Transverse colon (tissue), 4 donors: ENCODE results near the gene ZCCHC8.
"Not testable (repeated sequence)": the region's sequence is repeated elsewhere in the genome, so short reads cannot be mapped to it uniquely, and the experiment has no call there.

Source experiments
- EP300 ChIP-seq: sonication (generic); formaldehyde crosslinking; IDR thresholded peaks from one replicate; pipeline ENCODE4 v1.6.1; 2017; ENCODE audit warnings: antibody characterized with exemption, low read depth
- POLR2A ChIP-seq: fragments of 450-650 bp; IDR thresholded peaks from one replicate; pipeline ENCODE4 v1.6.1; 2016; ENCODE audit warnings: antibody characterized with exemption, mild to moderate bottlenecking, moderate library complexity
- POLR2AphosphoS5 ChIP-seq, 3 donors: sonication (generic); formaldehyde crosslinking; IDR thresholded peaks; one replicate each; pipeline ENCODE4 v1.6.1; 2016; ENCODE audit warnings: antibody characterized with exemption in 3 of 3
- TF ChIP-seq, protein P1 (sequence below), 5 experiments: fragments of 200-600 bp in 3 of 5; fragments of 450-650 bp in 2 of 5; sonication (generic) in 3 of 5; IDR thresholded peaks; 1 replicate in 2 of 5; 2 replicates in 3 of 5; pipeline ENCODE4 v1.5.1; 2016 to 2017; ENCODE audit warnings: antibody characterized with exemption in 5 of 5, inconsistent platforms in 3 of 5, mild to moderate bottlenecking in 2 of 5, moderate library complexity in 1 of 5

DNA sequence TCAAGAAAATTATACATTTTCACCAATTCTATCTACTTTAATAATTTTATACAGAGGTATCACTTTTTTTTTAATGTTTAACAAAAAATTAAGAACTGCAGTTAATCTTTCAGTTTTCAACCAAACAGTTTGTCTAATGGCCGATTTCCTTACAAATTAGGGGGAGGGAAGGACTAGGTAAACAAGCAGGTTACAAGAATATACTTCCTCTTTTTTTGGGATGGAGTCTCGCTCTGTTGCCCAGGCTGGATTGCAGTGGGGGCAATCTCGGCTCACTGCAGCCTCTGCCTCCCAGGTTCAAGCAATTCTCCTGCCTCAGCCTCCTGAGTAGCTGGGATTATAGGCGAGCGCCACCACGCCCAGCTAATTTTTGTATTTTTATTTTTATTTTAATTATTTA is 7.5 kb downstream of the ZCCHC8 start:
- not testable (repeated sequence) for TF ChIP-seq POLR2A; EP300; POLR2AphosphoS5 (IDR thresholded peaks at IDR 0.05)
- TF ChIP-seq, protein P1, sequence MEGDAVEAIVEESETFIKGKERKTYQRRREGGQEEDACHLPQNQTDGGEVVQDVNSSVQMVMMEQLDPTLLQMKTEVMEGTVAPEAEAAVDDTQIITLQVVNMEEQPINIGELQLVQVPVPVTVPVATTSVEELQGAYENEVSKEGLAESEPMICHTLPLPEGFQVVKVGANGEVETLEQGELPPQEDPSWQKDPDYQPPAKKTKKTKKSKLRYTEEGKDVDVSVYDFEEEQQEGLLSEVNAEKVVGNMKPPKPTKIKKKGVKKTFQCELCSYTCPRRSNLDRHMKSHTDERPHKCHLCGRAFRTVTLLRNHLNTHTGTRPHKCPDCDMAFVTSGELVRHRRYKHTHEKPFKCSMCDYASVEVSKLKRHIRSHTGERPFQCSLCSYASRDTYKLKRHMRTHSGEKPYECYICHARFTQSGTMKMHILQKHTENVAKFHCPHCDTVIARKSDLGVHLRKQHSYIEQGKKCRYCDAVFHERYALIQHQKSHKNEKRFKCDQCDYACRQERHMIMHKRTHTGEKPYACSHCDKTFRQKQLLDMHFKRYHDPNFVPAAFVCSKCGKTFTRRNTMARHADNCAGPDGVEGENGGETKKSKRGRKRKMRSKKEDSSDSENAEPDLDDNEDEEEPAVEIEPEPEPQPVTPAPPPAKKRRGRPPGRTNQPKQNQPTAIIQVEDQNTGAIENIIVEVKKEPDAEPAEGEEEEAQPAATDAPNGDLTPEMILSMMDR (IDR thresholded peaks at IDR 0.05), result not testable (repeated sequence)
